Measurements from ENCODE around the gene SIAH2. TPM values are rescaled to one million over a fixed set of nuclear protein-coding genes. Genes with fewer than 3 reads are reported as not detected.
"Not testable (repeated sequence)": the region's sequence is repeated elsewhere in the genome, so short reads cannot be mapped to it uniquely, and the experiment has no call there.

SIAH2 gene, protein sequence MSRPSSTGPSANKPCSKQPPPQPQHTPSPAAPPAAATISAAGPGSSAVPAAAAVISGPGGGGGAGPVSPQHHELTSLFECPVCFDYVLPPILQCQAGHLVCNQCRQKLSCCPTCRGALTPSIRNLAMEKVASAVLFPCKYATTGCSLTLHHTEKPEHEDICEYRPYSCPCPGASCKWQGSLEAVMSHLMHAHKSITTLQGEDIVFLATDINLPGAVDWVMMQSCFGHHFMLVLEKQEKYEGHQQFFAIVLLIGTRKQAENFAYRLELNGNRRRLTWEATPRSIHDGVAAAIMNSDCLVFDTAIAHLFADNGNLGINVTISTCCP
- 10 to 100 TPM in 6 of 8 experiments, 1 to 10 TPM in 2; 7.1 to 29.4 (median 17.0) TPM for total RNA-seq

- Histone ChIP-seq H3K4me1 (replicated peaks in 1 of 2) (peaks cover 13 to 21% of the 10 kb centered on the region in 2 donors), H3K4me3 (peak within 1 kb of the TSS; percentile 53 to 93 (median 78)), H3K27ac (peak within 1 kb of the TSS; percentile 71 to 91)
- in situ Hi-C loops (cut with MboI; ENCODE audit: low pct_unique_long_range_greater_than_20kb in 2 of 9, low sequenced_read_pairs in 9 of 9, unreplicated experiment in 9 of 9): no loop called here
- WGBS, 10 experiments: 0% methylated on average over 1 to 2 of the region's 70 CpGs; no CpG with 5 or more reads in 8 of the 10 experiments
- peak; percentile 72 to 91 (median 87) for ATAC-seq (replicated peaks in 6 of 8)
These were observed at the start of gene SIAH2 for GRCh38 chr3:150763122-150763840. TSS of gene SIAH2 (minus strand) at chr3:150763169. CDS start at chr3:150762849, 320 bp downstream.

- in situ Hi-C loops (cut with MboI; ENCODE audit: low pct_unique_long_range_greater_than_20kb in 2 of 9, low sequenced_read_pairs in 9 of 9, unreplicated experiment in 9 of 9): no loop called here
- WGBS, 10 experiments: 55 to 90% (median 74%) methylated on average over 1 to 5 of the region's 5 CpGs; no CpG with 5 or more reads in 5 of the 10 experiments
- peaks cover 0 to under 1% of the 10 kb centered on the region in 2 donors for H3K4me1 ChIP-seq (replicated peaks in 1 of 2)
- no peak overlapping the region for H3K4me3 ChIP-seq
- H3K27ac ChIP-seq: no peak overlapping the region
- ATAC-seq (replicated peaks in 6 of 8): no peak
These were observed 49.0 kb upstream of the SIAH2 start for GRCh38 chr3:150811984-150812383.

DNA sequence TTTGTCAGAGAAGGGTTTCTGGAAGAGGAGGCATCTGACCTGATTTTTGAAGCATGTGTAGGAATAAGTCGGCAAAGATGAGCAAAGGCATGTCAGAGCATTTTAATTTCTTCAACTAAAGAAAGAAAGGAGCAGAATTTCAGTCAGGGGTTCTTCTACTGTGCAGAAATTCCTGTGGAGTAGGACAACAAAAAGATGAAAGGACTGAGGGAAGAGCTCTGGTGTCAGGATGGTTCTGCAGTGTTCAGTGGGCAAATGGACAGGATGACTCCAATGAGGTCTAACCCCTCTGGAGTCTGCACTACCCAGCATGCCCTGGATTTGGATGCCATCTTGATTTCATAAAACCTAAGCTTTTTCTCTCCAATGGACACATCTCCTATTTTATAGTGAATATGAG, 47.7 kb upstream of the SIAH2 start:
- peaks cover 0 to 8% of the 10 kb centered on the region in 2 donors for H3K4me1 ChIP-seq (replicated peaks in 1 of 2)
- 44 to 100% (median 67%) methylated on average over 1 of the region's 1 CpG; no CpG with 5 or more reads in 1 of the 10 experiments for WGBS, 10 experiments
- no peak for ATAC-seq (replicated peaks in 6 of 8)
- in situ Hi-C loops (cut with MboI; ENCODE audit: low pct_unique_long_range_greater_than_20kb in 2 of 9, low sequenced_read_pairs in 9 of 9, unreplicated experiment in 9 of 9): no loop called here
- no peak overlapping the region for H3K27ac ChIP-seq
- no peak overlapping the region for H3K4me3 ChIP-seq

DNA sequence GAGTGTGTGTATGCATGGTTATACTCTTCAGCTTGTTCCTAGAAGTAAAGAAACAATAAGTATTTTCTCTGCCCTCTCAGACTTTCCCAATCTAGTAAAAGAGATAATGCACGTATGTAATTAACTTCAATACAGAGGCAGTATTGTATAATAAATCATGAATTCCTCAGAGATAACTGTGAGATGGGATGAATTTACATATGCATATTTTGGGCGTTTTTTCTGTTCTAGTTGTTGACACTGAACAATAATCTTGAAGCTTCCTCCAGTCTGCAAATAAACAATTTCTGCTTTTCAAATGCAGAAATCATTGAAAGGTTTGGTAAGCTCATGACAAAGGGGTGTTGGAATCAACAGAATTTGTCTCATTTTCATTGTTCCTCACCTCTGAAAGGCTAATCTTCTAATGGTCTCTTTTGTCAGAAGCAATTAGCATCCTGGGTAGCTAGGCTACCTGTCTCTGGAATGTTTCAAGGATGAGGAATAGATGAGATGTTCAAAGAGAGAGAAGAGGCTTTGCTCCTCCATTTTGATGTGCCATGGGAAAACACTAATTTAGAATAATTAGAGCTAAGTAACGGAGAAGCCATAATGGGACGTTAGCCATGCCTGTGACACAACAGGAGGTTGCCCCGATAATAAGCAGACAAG, 43.3 kb upstream of the SIAH2 start:
- no peak overlapping the region for H3K4me3 ChIP-seq
- in situ Hi-C loops (cut with MboI; ENCODE audit: low pct_unique_long_range_greater_than_20kb in 2 of 9, low sequenced_read_pairs in 9 of 9, unreplicated experiment in 9 of 9): no loop called here
- WGBS, 10 experiments: 0 to 50% (median 31%) methylated on average over 2 to 5 of the region's 5 CpGs; no CpG with 5 or more reads in 2 of the 10 experiments
- H3K4me1 ChIP-seq (replicated peaks in 1 of 2): peaks cover 0 to 16% of the 10 kb centered on the region in 2 donors
- peak; percentile 43 to 82 (median 74) for ATAC-seq (replicated peaks in 6 of 8)
- no peak overlapping the region for H3K27ac ChIP-seq

DNA sequence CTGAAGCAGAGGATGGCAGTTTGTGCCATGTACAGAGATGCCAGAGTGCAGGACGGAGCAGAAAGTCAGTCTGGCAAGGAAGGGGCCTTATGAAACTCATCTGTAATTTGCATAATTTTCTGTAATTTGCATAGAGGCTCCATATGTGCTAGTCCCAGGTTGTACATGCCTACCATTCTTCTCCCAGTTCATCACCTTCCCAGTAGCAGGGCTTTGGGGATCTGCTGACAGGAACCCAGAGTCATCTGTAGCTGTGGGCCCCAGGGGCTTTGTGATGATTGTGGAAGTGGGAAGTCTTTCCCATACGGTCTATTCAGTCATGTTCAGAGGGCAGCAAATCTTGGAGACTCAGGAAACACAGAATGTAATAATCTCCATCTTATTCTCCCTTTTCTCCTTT, 42.4 kb upstream of the SIAH2 start:
- in situ Hi-C loops (cut with MboI; ENCODE audit: low pct_unique_long_range_greater_than_20kb in 2 of 9, low sequenced_read_pairs in 9 of 9, unreplicated experiment in 9 of 9): no loop called here
- ATAC-seq (replicated peaks in 6 of 8): peak in 2 of 8 experiments; percentile 33 to 91
- Histone ChIP-seq H3K4me3 (no peak overlapping the region), H3K27ac (no peak overlapping the region), H3K4me1 (replicated peaks in 1 of 2) (peaks cover 0 to 16% of the 10 kb centered on the region in 2 donors)
- WGBS, 10 experiments: 0 to 63% (median 38%) methylated on average over 1 to 2 of the region's 2 CpGs; no CpG with 5 or more reads in 2 of the 10 experiments

- Histone ChIP-seq H3K27ac (no peak overlapping the region), H3K4me1 (replicated peaks in 1 of 2) (peaks cover 0 to 16% of the 10 kb centered on the region in 2 donors), H3K4me3 (no peak overlapping the region)
- in situ Hi-C loops (cut with MboI; ENCODE audit: low pct_unique_long_range_greater_than_20kb in 2 of 9, low sequenced_read_pairs in 9 of 9, unreplicated experiment in 9 of 9): no loop called here
- ATAC-seq (replicated peaks in 6 of 8): no peak
- WGBS, 10 experiments: 25 to 100% (median 92%) methylated on average over 1 to 9 of the region's 9 CpGs; no CpG with 5 or more reads in 2 of the 10 experiments
These were observed 40.5 kb upstream of the SIAH2 start for GRCh38 chr3:150803440-150803985.

- in situ Hi-C loops (cut with MboI; ENCODE audit: low pct_unique_long_range_greater_than_20kb in 2 of 9, low sequenced_read_pairs in 9 of 9, unreplicated experiment in 9 of 9): no loop called here
- Histone ChIP-seq H3K27ac (no peak overlapping the region), H3K4me3 (no peak overlapping the region), H3K4me1 (replicated peaks in 1 of 2) (peaks cover 3 to 9% of the 10 kb centered on the region in 2 donors)
- 0 to 100% (median 70%) methylated on average over 1 to 2 of the region's 2 CpGs; no CpG with 5 or more reads in 5 of the 10 experiments for WGBS, 10 experiments
- ATAC-seq (replicated peaks in 6 of 8): no peak
These were observed 37.8 kb upstream of the SIAH2 start for GRCh38 chr3:150800722-150801121.

DNA sequence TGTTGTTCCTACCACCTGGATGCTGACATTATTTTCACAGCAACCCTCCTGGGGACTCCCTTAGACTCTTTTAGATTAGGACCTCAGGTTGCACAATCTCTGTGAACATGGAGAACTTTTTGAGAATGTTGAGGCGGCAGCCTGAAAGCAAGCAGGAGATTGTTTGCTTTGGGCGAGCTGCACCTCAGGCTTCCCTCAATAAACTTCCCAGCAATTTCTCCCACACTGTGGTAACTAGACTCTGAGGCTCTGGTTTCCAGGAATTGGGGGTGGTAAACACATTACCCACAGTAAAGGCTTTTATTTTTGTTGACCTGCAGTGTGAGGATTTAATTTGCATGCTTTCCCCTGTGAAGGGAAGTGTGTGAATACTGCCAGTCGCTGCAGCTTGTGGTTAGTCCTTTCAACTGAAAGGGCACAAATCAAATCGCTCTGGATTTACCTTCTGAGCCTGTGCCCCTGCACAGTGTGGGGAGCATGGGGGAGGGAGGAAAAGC, 35.2 kb upstream of the SIAH2 start:
- H3K27ac ChIP-seq: no peak overlapping the region
- H3K4me3 ChIP-seq: no peak overlapping the region
- in situ Hi-C loops (cut with MboI; ENCODE audit: low pct_unique_long_range_greater_than_20kb in 2 of 9, low sequenced_read_pairs in 9 of 9, unreplicated experiment in 9 of 9): loop anchor here in 4 of 9 experiments (25.0 kb wide), 2 partner anchors 339 to 364 kb away; no protein-coding TSS in a partner anchor
- 0 to 89% (median 23%) methylated on average over 1 to 3 of the region's 4 CpGs; no CpG with 5 or more reads in 4 of the 10 experiments for WGBS, 10 experiments
- peak in 6 of 8 experiments; percentile 42 to 95 (median 62) for ATAC-seq (replicated peaks in 6 of 8)
- H3K4me1 ChIP-seq (replicated peaks in 1 of 2): peaks cover 0 to 3% of the 10 kb centered on the region in 2 donors

DNA sequence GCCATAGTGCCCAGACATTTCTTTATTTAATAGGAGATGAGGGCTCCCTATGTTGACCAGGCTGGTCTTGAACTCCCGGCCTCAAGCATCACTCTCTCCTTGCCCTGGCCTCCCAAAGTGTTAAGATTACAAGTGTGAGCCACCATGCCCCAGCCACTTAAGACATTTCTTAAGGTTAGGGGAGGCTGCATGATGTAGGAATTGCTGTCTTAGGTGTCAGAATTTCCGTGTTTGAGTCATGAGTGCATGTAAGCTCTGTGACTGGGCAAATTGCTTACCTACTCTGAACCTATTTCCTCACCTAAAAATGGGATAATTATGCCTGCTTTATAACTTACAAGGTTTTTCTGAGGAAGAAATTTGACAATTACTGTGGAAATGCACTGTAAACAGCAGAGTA, 34.2 kb upstream of the SIAH2 start:
- Histone ChIP-seq H3K27ac (no peak overlapping the region), H3K4me3 (no peak overlapping the region), H3K4me1 (replicated peaks in 1 of 2) (peaks cover 0 to 3% of the 10 kb centered on the region in 2 donors)
- ATAC-seq (replicated peaks in 6 of 8): no peak
- in situ Hi-C loops (cut with MboI; ENCODE audit: low pct_unique_long_range_greater_than_20kb in 2 of 9, low sequenced_read_pairs in 9 of 9, unreplicated experiment in 9 of 9): loop anchor here in 4 of 9 experiments (25.0 kb wide), 2 partner anchors 340 to 365 kb away; no protein-coding TSS in a partner anchor
- WGBS, 10 experiments: 33 to 100% (median 89%) methylated on average over 1 to 2 of the region's 2 CpGs; no CpG with 5 or more reads in 2 of the 10 experiments

- ATAC-seq (replicated peaks in 6 of 8); H3K4me1 ChIP-seq (replicated peaks in 1 of 2); H3K4me3 ChIP-seq; H3K27ac ChIP-seq: not testable (repeated sequence)
- 3 to 97% (median 78%) methylated on average over 1 to 2 of the region's 2 CpGs; no CpG with 5 or more reads in 4 of the 10 experiments for WGBS, 10 experiments
- in situ Hi-C loops (cut with MboI; ENCODE audit: low pct_unique_long_range_greater_than_20kb in 2 of 9, low sequenced_read_pairs in 9 of 9, unreplicated experiment in 9 of 9): loop anchor here in 4 of 9 experiments (25.0 kb wide), 2 partner anchors 341 to 366 kb away; no protein-coding TSS in a partner anchor
These were observed 33.6 kb upstream of the SIAH2 start for GRCh38 chr3:150796527-150796926.

DNA sequence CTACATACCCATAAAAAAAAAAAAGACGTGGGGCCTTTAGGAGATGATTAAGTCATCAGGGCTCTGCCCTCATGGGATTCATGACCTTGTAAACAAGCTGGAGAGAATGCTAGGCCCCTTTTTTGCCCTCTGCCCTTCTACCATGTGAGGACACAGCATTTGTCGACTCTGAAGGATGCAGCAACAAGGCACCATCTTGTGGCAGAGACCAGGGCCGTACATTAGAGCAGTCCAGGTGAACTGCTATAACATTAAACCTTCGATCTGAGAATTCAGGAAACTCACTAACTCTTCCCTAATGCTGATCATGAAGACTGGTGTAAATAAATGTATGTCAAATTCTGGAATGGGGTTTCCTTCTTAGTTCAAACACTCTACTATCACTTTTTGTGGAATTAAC, 30.7 kb upstream of the SIAH2 start:
- in situ Hi-C loops (cut with MboI; ENCODE audit: low pct_unique_long_range_greater_than_20kb in 2 of 9, low sequenced_read_pairs in 9 of 9, unreplicated experiment in 9 of 9): loop anchor here in 4 of 9 experiments (25.0 kb wide), 2 partner anchors 344 to 369 kb away; no protein-coding TSS in a partner anchor
- WGBS, 10 experiments: 0 to 100% (median 72%) methylated on average over 1 to 3 of the region's 4 CpGs; no CpG with 5 or more reads in 2 of the 10 experiments
- H3K4me1 ChIP-seq (replicated peaks in 1 of 2): peaks cover 6 to 9% of the 10 kb centered on the region in 2 donors

GRCh38 chr3:150790629-150791028, 27.7 kb upstream of the SIAH2 start:
- peaks cover 3 to 9% of the 10 kb centered on the region in 2 donors for H3K4me1 ChIP-seq (replicated peaks in 1 of 2)
- no peak overlapping the region for H3K27ac ChIP-seq
- no peak overlapping the region for H3K4me3 ChIP-seq
- ATAC-seq (replicated peaks in 6 of 8): no peak
- in situ Hi-C loops (cut with MboI; ENCODE audit: low pct_unique_long_range_greater_than_20kb in 2 of 9, low sequenced_read_pairs in 9 of 9, unreplicated experiment in 9 of 9): loop anchor here in 4 of 9 experiments (25.0 kb wide), 2 partner anchors 347 to 372 kb away; no protein-coding TSS in a partner anchor

More for the DNA sequence above, 30.7 kb upstream of the SIAH2 start:
- ATAC-seq (replicated peaks in 6 of 8): no peak
- no peak overlapping the region for H3K4me3 ChIP-seq
- no peak overlapping the region for H3K27ac ChIP-seq
